Measurements from ENCODE around the gene NKG7.

Gene NKG7

DNA sequence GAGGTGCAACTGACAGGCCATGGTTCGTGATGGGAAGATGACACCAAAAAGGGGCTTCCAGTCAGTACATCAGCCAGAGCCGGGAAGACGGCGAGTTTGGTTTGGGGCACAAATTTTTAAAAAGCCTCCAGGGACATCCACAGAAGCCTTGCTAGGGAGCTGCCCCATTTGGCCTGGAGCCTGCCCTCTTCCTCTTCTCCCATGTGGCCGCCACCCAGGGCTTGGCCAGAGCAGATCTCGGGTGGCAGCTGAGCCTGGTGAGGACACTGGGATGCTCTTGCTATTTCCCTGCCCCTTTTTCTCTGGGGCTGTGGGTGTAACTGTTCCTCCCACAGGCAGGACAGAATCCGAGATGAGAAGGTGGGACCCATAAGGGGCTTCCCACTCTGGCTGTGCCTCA is 14.5 kb downstream of the NKG7 start:
- no peak for DNase-seq

DNA sequence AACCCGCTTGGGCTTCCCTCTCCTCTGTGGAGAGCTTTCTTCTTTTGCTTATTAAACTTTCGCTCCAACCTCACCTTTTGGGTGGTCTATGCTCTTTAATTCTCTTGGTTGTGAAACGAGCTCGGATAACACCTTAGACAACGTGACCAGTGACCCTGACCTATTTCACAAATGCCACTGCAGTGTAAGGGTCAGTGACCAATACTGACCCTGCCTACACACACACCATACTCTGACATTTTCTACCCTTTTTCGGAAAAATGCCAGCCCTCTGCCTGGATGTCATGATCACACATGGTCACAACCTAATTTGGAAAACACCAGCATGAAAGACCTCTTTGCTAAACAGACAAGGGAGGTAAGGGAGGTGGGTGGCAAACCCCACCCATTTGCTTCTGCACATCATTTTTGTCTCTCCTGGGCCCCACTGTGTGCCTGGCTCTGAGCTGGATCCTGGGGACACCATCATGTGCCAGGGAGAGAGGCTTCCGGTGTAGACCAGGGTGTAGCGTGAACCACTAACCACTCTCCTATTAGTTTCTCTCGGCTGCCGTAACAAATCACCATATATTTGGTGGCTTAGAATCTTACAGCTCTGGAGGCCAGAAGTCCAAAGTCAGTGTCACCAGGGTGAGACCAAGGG is 16.2 kb downstream of the NKG7 start:
- no peak for DNase-seq

DNA sequence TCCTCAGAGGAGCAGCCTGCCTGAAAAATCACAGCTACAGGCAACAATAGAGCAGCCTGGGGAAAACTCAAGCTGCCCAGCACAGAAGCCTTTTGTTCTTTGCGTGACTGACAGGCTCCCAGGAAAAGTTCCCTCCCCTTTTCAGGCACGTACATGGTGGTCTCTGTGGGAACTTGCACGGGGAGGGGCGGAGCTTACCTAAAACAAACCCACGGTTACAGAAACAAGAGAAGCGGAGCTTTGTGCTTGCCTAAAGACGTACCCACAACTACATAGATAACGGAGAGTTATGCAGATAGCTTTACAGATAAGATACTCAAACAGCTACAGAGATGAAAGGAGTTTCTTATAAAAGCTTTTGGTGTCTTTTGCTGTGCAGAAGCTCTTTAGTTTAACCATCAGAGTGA is 17.7 kb downstream of the NKG7 start:
- DNase-seq, result no peak

DNA sequence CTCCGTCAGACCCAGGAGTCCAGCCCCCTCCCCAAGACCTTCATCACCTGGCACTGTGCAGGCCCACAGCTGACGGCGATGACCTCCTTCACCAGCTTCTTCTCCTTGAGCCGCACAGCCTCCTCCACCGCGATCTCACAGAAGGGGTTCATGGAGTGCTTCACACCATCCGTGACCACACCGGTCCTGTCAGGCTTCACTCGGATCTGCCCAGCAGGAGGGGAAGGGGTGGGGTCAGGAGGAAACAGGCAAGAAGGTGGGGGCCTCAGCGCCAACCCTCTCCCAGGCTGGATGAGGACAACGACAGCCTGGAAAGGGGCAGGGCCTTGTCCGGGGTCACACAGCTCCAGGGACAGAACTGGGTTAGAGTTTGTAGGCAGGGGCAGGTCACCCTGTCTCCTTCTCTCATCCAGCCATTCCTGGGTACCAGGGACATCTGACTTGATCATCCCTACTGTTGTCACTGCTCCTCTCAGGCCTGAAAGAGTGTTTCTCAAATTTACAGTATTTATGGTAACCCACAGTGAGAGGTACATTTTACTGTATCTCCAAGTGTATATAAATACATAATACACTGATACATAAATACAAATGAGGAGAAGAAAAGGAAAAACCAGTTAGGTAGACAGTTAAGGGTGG is 18.2 kb downstream of the NKG7 start:
- no peak for DNase-seq

DNA sequence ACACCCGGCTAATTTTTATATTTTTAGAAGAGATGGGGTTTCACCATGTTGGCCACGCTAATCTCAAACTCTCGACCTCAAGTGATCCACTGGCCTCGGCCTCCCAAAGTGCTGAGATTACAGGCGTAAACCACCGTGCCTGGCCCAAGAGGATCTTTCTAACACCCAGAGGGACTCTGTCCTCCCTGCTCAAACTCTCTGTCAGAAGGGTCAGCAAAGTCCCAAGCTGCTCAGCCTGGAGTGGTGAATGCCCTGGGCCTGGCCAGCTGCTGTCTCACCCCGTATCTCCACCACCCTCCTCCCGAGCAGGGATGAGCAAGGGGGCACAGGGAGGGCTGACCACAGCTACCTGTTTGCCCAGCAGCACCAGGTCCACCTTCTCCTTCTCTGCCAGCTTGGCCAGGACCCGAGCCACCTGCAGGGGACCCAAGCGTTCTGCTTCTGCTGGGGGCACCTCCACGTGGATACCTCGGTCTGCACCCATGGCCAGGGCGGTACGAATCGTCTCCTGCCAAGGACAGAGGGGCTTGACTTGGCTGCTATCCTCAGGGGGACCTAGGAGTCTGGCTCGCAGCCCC is 19.6 kb downstream of the NKG7 start:
- no peak for DNase-seq

DNA sequence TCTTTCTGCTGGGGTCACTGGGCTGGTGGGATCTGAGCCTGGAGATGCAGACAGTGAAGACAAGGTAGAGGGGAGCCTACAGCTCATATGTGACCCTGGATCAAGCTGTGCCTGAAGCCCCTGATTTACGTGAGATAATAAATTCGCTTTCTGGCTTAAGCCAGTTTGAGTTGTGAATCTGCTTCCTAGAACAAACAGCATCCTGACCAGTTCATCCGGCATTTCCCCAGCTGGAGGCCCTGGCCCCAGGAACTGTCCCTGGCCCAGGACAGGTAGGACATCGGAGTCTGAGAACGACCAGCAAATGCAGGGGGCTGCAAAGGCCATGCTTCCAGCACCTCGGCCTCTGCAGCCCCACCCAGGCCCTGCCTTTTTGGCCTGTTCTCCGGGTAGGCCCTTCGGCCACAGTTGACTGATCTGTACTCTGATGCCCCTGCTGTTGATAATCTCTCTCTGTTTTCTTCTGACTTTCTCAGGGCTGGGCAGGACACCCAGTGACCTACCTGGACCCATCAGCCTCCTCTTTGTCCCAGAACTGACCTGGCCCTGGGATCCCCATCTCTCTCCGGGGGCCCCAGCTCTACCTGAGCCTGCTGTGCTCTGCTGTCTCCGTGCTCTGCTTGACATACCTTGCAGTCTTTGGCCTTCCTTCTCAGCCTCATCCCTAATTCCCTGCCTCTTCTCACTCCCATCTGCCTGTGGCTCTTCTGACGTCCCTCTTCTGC is 21.0 kb downstream of the NKG7 start:
- DNase-seq, result no peak

DNA sequence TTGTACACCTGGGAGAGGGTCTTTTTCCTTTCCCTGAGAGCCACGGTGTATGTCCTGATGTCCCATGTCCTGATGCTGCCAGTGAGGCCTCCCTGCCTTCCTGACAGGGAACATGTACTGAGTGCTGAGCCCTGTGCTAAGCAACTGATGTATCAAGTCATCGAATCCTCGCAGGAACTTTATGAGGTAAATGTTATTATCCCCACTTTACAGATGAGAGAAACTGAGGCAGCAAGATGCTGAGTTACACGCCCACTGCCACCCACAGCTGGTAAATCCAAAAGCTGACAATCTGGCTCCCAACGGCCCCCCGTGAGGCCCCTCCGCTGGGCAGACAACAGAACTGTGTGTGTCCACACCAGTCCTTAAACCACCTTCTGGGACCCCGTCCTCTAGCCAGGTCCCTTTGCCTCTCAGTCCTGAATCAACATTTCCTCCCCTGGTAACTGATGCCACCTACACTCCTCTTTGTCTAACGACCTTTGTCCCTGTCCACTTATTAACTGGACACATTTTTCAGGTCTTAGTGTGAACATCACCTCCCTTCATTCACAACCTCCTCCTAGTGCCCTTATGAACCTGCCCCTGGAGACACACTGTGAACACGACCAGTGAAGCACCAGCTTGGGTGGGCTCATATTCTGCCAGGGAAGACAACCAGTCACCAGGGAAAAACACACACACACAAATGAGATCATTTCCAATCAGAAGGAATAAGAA is 25.1 kb downstream of the NKG7 start:
- no peak for DNase-seq

DNA sequence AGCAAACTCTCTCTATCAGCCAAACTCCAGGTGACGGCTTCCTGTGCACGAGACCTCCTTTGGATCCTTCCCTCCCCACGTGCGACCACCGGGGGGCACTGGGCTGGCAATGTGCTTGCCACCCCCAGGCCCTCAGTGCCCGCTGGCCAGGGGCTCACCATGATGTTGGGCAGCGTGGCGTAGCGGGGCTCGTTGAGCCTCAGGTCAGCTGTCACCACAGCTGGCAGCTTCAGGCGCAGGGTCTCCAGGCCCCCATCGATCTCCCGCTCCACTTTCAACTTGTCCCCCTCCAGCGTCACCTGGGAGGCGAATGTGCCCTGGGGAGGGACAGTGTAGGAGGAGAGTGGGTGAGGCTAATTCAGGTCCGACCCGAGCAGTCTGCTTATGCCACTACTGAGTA is 25.7 kb downstream of the NKG7 start:
- no peak for DNase-seq

DNA sequence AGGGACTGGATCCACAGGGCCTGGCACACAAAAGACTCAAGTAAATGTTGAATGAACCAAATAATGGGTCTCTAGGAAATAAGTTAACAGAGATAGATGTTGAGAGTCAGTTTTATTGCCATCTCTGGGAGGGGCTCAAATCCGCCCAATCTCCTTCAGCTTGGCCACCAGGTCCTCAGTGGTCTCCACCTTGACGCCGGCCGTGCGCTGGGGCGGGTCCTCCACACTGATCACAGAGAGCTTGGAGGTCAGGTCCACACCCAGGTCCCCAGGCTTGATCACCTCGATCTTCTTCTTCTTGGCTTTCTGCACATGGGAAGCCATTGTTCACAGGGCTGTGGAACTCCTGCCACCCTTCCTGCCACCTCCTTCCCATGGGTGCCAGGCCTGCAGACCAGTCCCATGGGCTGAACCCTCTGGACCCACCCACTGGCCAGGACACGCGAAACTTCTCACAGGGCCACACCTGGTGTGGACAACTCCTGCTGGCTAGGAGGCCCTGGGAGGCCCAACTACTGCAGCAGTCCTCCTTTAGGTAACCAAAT is 27.3 kb downstream of the NKG7 start:
- DNase-seq, result no peak

DNA sequence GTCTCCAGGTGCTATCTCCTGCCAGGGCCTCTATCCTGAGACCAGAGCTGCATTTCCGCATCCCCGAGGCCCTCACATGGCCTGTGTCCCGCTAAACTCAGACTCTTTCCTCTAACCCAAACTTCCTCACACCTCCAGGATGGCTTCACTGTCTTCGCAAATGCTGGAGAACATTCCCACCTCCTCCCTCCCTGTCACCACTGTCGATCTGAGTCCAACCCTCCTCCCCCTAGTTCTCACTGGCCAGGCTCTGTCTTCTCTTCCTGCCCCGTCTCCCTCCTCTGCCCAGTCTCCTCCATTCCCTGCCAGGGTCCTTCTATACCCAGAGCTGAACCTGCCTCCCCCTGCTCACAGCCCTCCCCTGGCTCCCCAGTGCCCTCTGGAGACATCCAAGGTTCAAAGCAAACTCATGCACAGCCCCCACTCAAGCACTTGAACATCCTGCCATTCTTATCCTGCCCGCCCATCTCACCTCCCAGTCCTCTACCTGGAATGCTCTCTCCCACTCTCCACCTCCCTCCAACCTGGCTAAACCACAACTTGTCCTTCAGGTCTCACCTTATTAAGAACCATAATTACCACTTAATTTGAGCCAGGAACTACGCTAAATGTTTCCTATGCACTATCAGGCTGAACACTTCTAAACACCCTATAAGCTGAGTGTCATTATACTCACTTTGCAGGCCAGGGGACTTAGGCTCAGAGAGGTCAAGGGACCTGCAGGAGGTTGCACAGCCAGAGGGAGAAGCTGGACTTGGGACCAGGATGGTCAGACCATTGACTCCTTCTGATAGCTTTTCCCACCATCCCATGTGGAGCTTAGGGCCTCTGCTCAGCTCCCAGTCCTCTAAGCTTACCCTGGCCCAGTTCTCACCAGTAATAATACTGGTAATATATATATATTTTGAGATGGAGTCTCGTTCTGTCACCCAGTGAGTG is 29.6 kb downstream of the NKG7 start:
- DNase-seq, result no peak

DNA sequence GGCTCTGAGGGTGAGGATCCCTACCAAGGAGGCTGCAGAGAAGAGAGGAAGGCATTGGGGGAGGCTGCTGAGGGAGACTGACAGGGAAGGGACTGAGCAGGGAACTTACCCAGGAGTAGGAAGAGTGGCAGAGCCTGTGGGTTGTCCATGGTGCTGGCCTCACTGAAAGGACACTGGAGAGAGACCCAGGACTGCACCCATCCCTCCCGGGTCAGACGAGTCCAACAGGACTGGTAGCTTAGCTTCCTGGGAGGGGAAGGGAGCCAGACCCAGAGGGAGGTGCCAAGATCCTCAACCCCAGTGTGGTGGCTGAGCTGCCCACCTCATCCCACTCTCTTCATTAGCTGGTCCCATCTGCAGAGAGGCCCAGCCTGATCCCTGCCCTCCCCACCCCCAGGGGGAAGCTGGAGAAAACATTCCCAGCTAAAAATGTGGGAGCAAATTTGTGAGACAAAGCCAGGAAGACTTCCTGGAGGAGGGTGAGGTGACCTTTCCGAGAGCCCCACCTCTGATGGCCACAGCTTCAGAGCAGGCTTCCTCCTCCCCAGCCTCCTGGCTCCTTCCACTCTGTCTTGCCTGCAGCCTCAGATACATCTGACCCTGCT is 30.4 kb downstream of the NKG7 start, which contains the start of gene VSIG10L:
VSIG10L (minus strand) TSS at position 164 of the 605 bp plus-strand sequence; CDS start at position 149, 15 bp downstream.
- DNase-seq, result no peak

DNA sequence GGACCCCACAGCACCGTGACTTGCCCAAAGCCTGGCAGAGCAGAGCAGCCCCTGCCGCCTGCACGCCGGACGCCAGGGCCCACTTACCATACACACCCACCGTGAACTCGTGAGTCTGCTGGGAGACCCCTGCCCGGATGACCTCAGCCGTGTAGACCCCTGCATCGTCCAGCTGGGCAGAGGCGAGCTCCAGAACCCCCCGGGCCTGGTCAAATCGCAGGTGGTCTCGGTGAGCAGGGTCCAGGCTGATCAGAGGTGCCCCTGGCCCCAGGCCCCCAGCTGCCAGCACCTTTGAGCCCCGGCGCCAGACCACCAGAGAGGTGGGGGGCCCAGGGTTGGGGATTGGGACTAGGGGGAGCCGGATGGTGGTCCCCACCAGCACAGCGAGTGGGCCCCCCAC is 31.4 kb downstream of the NKG7 start:
- no peak for DNase-seq

DNA sequence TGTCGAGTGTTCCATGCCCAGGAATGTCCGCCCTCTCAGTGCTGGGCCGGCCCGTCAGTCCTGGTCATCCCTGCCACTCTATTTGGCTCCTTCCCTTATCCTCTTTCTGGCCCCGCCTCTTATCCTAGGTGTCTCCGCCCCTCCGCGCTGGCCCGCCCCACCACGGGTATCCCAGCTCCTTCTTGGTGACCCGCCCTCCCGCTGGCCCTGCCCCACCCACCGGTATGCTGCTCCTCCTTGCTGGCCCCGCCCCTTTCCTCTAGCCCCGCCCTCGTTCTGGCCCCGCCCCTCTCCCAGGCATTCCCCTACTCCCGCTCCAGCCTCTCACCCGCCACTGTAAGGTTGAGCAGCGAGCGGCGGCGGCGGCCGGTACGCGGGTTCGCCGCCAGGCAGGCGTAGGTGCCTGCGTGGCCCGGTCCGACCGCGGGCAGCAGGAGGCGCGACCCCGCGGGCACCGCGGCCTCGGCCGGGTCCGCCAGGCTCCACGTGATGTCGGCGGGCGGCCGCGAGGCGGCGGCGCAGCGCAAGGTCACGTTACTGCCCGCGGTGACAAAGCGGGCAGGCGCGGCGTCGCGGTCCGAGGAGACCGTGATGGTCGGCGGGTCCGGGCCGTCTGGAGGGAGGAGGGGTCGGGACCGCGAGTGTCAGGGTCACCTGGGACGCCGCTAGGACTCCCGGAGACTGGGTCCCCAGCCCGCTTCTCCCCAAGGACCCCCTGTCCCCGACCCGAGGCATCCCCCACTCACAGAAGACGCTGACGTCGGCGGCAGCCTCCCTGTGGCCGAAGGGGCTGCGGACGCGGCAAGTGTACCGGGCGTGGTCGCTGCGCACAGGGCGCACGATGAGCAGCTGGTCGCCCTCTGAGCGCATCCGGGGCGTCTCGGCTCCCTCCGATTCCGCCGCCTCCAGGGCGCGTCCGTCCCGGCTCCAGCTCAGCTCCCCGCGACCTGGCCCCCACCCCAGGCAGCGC is 32.5 kb downstream of the NKG7 start:
- DNase-seq, result no peak

DNA sequence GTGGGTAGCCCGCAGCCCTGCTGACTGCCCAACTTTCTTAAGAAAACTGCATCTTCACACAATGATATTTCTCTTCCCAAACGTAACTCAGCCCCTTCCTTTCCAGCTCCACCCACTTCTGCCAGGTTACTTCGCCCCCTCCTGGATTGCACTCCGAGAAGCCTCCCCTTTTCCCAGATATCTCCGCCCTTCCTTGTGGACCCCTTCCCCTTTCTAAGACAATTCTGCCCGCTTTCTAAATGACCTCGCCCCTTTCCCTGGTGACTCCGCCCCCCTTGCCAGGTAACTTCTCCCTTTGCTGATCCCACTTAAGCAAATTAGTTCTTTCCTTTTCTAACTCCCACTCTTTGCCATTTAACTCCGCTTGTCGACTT is 33.2 kb downstream of the NKG7 start:
- no peak for DNase-seq

DNA sequence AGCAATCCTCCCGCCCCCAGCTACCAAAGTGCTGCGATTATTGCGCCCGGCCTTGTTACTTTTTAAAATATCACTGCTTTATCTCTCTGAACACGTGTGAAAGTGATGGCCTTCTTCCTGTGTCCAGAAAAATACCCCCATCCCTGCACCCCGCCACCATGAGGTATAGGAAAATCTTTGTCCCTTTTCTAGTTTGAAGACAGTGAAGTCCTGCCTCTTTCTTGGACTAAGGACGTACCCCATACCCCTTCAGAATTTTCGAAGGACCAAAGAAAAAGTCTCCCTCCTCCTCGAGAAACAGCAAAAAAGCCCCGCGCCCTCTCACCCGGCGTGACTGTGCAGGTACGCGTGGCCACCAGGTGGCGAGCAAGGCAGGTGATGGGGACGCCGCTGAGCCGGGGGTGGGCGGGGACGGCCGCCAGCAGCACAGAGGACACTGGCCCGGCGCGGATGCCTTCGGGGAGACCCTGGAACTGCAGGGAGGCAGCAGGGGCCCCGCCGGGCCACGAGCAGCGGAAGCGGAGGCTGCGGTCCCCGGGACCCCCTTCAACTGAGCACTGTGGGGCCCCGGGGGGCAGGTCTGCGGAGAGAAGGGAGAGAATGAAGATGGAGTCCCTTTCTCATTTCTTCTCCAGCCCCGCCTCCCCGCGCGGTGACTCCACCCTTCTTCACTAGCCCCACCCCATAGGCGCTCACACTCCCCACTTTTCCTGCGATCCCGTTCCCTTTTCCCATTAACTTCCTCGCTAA is 33.7 kb downstream of the NKG7 start:
- peak; percentile 24 for DNase-seq

DNA sequence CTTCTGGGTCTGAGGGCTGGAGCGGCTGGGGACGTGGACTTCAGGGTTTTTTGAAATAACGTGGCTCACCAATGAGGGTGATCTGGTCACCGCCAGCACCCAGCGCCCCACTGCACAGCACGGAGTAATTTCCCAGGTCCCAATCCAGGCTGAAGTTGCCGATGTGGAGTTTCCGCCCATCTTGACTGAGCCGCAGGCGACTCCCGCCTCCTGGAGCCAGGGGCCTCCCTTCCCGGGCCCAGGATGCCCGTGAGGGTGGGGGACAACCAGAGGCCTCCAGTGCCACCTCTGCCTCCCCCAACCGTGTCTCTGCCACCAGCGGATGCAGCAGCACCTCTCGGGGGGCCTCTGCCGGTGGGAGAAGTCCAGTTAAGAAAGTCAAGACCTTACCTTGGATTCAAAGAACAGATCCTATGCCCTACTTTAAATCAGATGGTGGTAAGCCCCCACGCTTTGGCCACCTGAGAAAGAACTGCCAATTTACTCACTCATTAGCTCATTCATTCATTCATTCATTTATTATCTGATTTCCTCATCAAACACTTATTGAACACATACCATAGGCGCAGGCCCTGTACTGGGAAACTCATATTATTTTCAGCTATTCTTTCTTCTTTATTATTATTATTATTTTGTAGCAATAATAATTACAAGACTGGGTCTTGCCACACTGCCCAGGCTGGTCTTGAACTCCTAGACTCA is 34.4 kb downstream of the NKG7 start:
- DNase-seq, result no peak

DNA sequence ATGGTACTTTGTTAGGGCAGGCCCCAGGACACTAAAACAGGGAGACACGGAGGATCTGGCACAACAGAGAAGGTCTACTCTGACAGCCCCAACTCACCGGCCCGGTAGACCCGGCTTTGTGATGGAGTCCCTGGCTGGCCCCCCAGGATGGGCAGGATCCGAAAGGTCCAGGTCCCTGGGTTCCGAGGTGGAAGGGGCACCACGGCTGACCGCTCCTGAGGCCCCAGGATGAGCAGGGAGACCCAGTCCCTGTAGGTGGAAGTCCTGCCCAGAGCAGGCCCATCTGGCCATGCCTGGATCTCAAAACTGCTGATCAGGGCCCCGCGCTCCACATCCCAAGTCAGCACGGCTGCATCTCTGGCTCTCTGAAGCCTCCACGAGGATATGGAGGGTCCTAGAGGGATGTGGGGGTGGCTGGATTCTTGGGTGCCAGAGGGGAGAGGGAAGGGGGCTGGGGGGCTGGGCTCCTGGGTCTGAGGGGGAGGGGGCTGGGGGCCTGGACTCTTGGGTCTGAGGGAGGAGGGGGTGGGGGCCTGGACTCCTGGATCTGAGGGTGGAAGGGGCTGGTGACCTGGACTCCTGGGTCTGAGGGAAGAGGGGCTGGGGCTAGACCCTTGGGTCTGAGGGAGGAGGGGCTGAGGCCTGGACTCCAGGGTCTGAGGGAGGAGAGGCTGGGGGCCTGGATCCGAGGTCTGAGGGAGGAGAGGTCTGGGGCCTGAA is 35.2 kb downstream of the NKG7 start:
- no peak for DNase-seq
